Naive B cell (primary cell): ENCODE data around the gene UXS1. TPM values are rescaled to one million over a fixed set of nuclear protein-coding genes. Genes with fewer than 3 reads are reported as not detected.
A peak's percentile ranks its signal among the peaks of the same experiment; 100 is the strongest.
"Not testable (repeated sequence)": the region's sequence is repeated elsewhere in the genome, so short reads cannot be mapped to it uniquely, and the experiment has no call there.

Source experiments
- ATAC-seq, 2 donors: fragments of 150-1000 bp; cut with Tn5 transposase; 2 replicates each; pipeline ENCODE4 v1.10.0; 2021; ENCODE audit warnings: low read depth in 2 of 2, mild to moderate bottlenecking in 2 of 2, moderate library complexity in 2 of 2
- DNase-seq: peaks from one replicate; pipeline ENCODE4 v3.0.0; 2022
- H3K27ac Mint-ChIP-seq, 6 donors: one replicate each; pipeline ENCODE4 v1.8.0; 2020 to 2022; ENCODE audit warnings: mild to moderate bottlenecking in 6 of 6, mixed read lengths in 6 of 6, moderate library complexity in 5 of 6, inconsistent platforms in 2 of 6
- H3K27me3 Mint-ChIP-seq, 3 donors: one replicate each; pipeline ENCODE4 v1.8.0; 2021 to 2022; ENCODE audit warnings: mixed read lengths in 3 of 3, mild to moderate bottlenecking in 1 of 3
- H3K36me3 Mint-ChIP-seq, 2 donors: one replicate each; pipeline ENCODE4 v1.8.0; 2020 to 2022; ENCODE audit warnings: mixed read lengths in 2 of 2, inconsistent platforms in 1 of 2, mild to moderate bottlenecking in 1 of 2
- H3K4me1 Mint-ChIP-seq, 3 donors: one replicate each; pipeline ENCODE4 v1.8.0; 2020 to 2022; ENCODE audit warnings: mixed read lengths in 3 of 3, inconsistent platforms in 1 of 3, mild to moderate bottlenecking in 1 of 3, moderate library complexity in 1 of 3
- H3K4me3 Mint-ChIP-seq, 8 donors: one replicate each; pipeline ENCODE4 v1.8.0; 2020 to 2022; ENCODE audit warnings: mild to moderate bottlenecking in 8 of 8, mixed read lengths in 8 of 8, moderate library complexity in 8 of 8, inconsistent platforms in 2 of 8
- H3K9me3 Mint-ChIP-seq, 7 donors: one replicate each; pipeline ENCODE4 v1.8.0; 2020 to 2022; ENCODE audit warnings: mixed read lengths in 7 of 7, mild to moderate bottlenecking in 5 of 7, inconsistent platforms in 2 of 7, moderate library complexity in 1 of 7
- polyA plus RNA-seq, 6 donors: library from polyadenylated mRNA; unstranded; fragments of 300-500 nt; fragmentation: Illumina TruSeq; gene quantifications; one replicate each; pipeline ENCODE4 v1.2.3, GENCODE V29; 2021; ENCODE audit warnings: low read depth in 6 of 6

Gene UXS1
- polyA plus RNA-seq, 6 donors from 2014 or later = 26.8 to 61.0 (median 51.1) TPM

- H3K4me1 Mint-ChIP-seq = peaks cover 34 to 46% (median 35%) of the 10 kb centered on the region in 3 donors
- peak overlapping the region in 6 of 8 donors; percentile 17 to 68 (median 40) for H3K4me3 Mint-ChIP-seq
- peaks cover 0 to under 1% (median under 1%) of the 10 kb centered on the region in 7 donors for H3K9me3 Mint-ChIP-seq
- no peaks in the 10 kb centered on the region for H3K27me3 Mint-ChIP-seq
- no peak for DNase-seq
- peaks cover 41 to 48% of the 10 kb centered on the region in 2 donors for H3K36me3 Mint-ChIP-seq
- peak; percentile 50 to 52 for ATAC-seq
- peak overlapping the region in 5 of 6 donors; percentile 21 to 74 (median 35) for H3K27ac Mint-ChIP-seq
Observed at GRCh38 chr2:106147665-106148064, 46.4 kb downstream of the UXS1 start.

GRCh38 chr2:106147159-106147558, 46.9 kb downstream of the UXS1 start:
- Mint-ChIP-seq H3K4me1 (peaks cover 34 to 48% (median 37%) of the 10 kb centered on the region in 3 donors), H3K27me3 (no peaks in the 10 kb centered on the region), H3K9me3 (no peaks in the 10 kb centered on the region), H3K27ac (peak overlapping the region in 2 of 6 donors; percentile 59 to 67), H3K36me3 (peaks cover 45 to 48% of the 10 kb centered on the region in 2 donors), H3K4me3 (peak overlapping the region in 4 of 8 donors; percentile 21 to 68 (median 52))
- no peak for ATAC-seq
- no peak for DNase-seq

GRCh38 chr2:106144621-106145331, 49.3 kb downstream of the UXS1 start:
- no peak for DNase-seq
- peaks cover 35 to 37% of the 10 kb centered on the region in 2 donors for H3K36me3 Mint-ChIP-seq
- no peak for ATAC-seq
- peak overlapping the region in 3 of 6 donors; percentile 43 to 70 (median 52) for H3K27ac Mint-ChIP-seq
- H3K4me3 Mint-ChIP-seq = no peak overlapping the region
- peaks cover 41 to 56% (median 53%) of the 10 kb centered on the region in 3 donors for H3K4me1 Mint-ChIP-seq
- H3K9me3 Mint-ChIP-seq = no peaks in the 10 kb centered on the region
- H3K27me3 Mint-ChIP-seq = no peaks in the 10 kb centered on the region

- peaks cover 28 to 36% of the 10 kb centered on the region in 2 donors for H3K36me3 Mint-ChIP-seq
- peaks cover 48 to 64% (median 59%) of the 10 kb centered on the region in 3 donors for H3K4me1 Mint-ChIP-seq
- DNase-seq = no peak
- H3K27ac Mint-ChIP-seq = peak overlapping the region in 2 of 6 donors; percentile 38 to 76
- no peak for ATAC-seq
- no peaks in the 10 kb centered on the region for H3K9me3 Mint-ChIP-seq
- no peak overlapping the region for H3K4me3 Mint-ChIP-seq
- H3K27me3 Mint-ChIP-seq = no peaks in the 10 kb centered on the region
Observed at GRCh38 chr2:106143495-106144215, 50.4 kb downstream of the UXS1 start.

GRCh38 chr2:106142683-106143082, 51.4 kb downstream of the UXS1 start:
- Mint-ChIP-seq H3K9me3 (no peaks in the 10 kb centered on the region), H3K27me3 (no peaks in the 10 kb centered on the region), H3K36me3 (peaks cover 36 to 37% of the 10 kb centered on the region in 2 donors), H3K4me1 (peaks cover 50 to 64% (median 61%) of the 10 kb centered on the region in 3 donors), H3K27ac (peak overlapping the region in 4 of 6 donors; percentile 39 to 93 (median 54)), H3K4me3 (no peak overlapping the region)
- no peak for ATAC-seq
- DNase-seq = no peak

GRCh38 chr2:106140913-106141312, 53.2 kb downstream of the UXS1 start:
- Mint-ChIP-seq H3K27me3 (no peaks in the 10 kb centered on the region), H3K27ac (peak overlapping the region in 4 of 6 donors; percentile 4 to 35 (median 15)), H3K4me1 (peaks cover 42 to 56% (median 48%) of the 10 kb centered on the region in 3 donors), H3K9me3 (no peaks in the 10 kb centered on the region), H3K4me3 (peak overlapping the region in 1 of 8 donors; percentile 5), H3K36me3 (peaks cover 36 to 37% of the 10 kb centered on the region in 2 donors)
- DNase-seq = no peak
- no peak for ATAC-seq

- no peak for DNase-seq
- no peaks in the 10 kb centered on the region for H3K9me3 Mint-ChIP-seq
- ATAC-seq = no peak
- peak overlapping the region in 1 of 6 donors; percentile 50 for H3K27ac Mint-ChIP-seq
- H3K36me3 Mint-ChIP-seq = peaks cover 33 to 36% of the 10 kb centered on the region in 2 donors
- H3K4me1 Mint-ChIP-seq = peaks cover 40 to 53% (median 48%) of the 10 kb centered on the region in 3 donors
- H3K4me3 Mint-ChIP-seq = no peak overlapping the region
- no peaks in the 10 kb centered on the region for H3K27me3 Mint-ChIP-seq
Observed at GRCh38 chr2:106140113-106140512, 54.0 kb downstream of the UXS1 start.

- peak overlapping the region in 1 of 8 donors; percentile 22 for H3K4me3 Mint-ChIP-seq
- H3K4me1 Mint-ChIP-seq = peaks cover 39 to 48% (median 46%) of the 10 kb centered on the region in 3 donors
- H3K36me3 Mint-ChIP-seq = peaks cover 25 to 31% of the 10 kb centered on the region in 2 donors
- no peak for ATAC-seq
- H3K27me3 Mint-ChIP-seq = no peaks in the 10 kb centered on the region
- H3K9me3 Mint-ChIP-seq = no peaks in the 10 kb centered on the region
- DNase-seq = no peak
- H3K27ac Mint-ChIP-seq = peak overlapping the region in 4 of 6 donors; percentile 10 to 78 (median 60)
Observed at GRCh38 chr2:106139238-106139935, 54.7 kb downstream of the UXS1 start.

GRCh38 chr2:106138543-106139237, 55.4 kb downstream of the UXS1 start:
- Mint-ChIP-seq H3K27ac (peak overlapping the region in 4 of 6 donors; percentile 26 to 78 (median 58)), H3K27me3 (no peaks in the 10 kb centered on the region), H3K4me3 (peak overlapping the region in 2 of 8 donors; percentile 8 to 65), H3K4me1 (peaks cover 39 to 48% (median 43%) of the 10 kb centered on the region in 3 donors), H3K9me3 (no peaks in the 10 kb centered on the region), H3K36me3 (peaks cover 21 to 24% of the 10 kb centered on the region in 2 donors)
- DNase-seq (no peak), ATAC-seq (no peak)

- Mint-ChIP-seq H3K36me3 (peaks cover 18 to 19% of the 10 kb centered on the region in 2 donors), H3K4me3 (peak overlapping the region in 2 of 8 donors; percentile 8 to 65), H3K9me3 (no peaks in the 10 kb centered on the region), H3K4me1 (peaks cover 38 to 46% (median 39%) of the 10 kb centered on the region in 3 donors), H3K27me3 (no peaks in the 10 kb centered on the region), H3K27ac (peak overlapping the region in 3 of 6 donors; percentile 50 to 78 (median 72))
- no peak for ATAC-seq
- DNase-seq = no peak
Observed at GRCh38 chr2:106137731-106138521, 56.2 kb downstream of the UXS1 start.

- not testable (repeated sequence) for H3K27me3 Mint-ChIP-seq, DNase-seq, H3K27ac Mint-ChIP-seq, H3K9me3 Mint-ChIP-seq, ATAC-seq
- H3K4me1 Mint-ChIP-seq = peaks cover 3 to 15% (median 10%) of the 10 kb centered on the region in 3 donors
- H3K36me3 Mint-ChIP-seq = peaks cover 16 to 31% of the 10 kb centered on the region in 2 donors
- peak overlapping the region in 2 of 8 donors; percentile 40 to 59 for H3K4me3 Mint-ChIP-seq
Observed at GRCh38 chr2:106131192-106131591, 62.9 kb downstream of the UXS1 start.
